Liver (tissue), 9 donors: ENCODE data around the gene MAP1S. TPM values are rescaled to one million over a fixed set of nuclear protein-coding genes. Genes with fewer than 3 reads are reported as not detected.

Experiments
- DNase-seq: peaks from one replicate; pipeline ENCODE4 v3.0.0-alpha.2; 2017; ENCODE audit warnings: low spot score
- H3K27ac ChIP-seq, 2 donors: one replicate each; pipeline ENCODE4 v1.7.0; 2013; ENCODE audit warnings: inconsistent platforms in 2 of 2, low read length in 2 of 2, control low read depth in 1 of 2, low read depth in 1 of 2, mild to moderate bottlenecking in 1 of 2
- H3K27me3 ChIP-seq, 4 donors: one replicate each; pipeline versions ENCODE4 v1.6.1 to v1.7.0; 2013; ENCODE audit warnings: low read length in 3 of 4, inconsistent platforms in 1 of 4, mild to moderate bottlenecking in 1 of 4, moderate library complexity in 1 of 4; ENCODE audit not compliant: control insufficient read depth in 4 of 4, insufficient read depth in 4 of 4
- H3K36me3 ChIP-seq, 4 donors: one replicate each; pipeline versions ENCODE4 v1.6.1 to v1.7.0; 2013; ENCODE audit warnings: low read length in 3 of 4, mild to moderate bottlenecking in 3 of 4, low read depth in 1 of 4, moderate library complexity in 1 of 4; ENCODE audit not compliant: control insufficient read depth in 4 of 4, insufficient read depth in 3 of 4
- H3K4me1 ChIP-seq, 4 donors: one replicate each; pipeline versions ENCODE4 v1.6.1 to v1.7.0; 2013; ENCODE audit warnings: low read length in 3 of 4, mild to moderate bottlenecking in 3 of 4, moderate library complexity in 1 of 4; ENCODE audit not compliant: control insufficient read depth in 4 of 4, insufficient read depth in 4 of 4
- H3K4me3 ChIP-seq, 3 donors: one replicate each; pipeline versions ENCODE4 v1.6.1 to v1.7.0; 2013; ENCODE audit warnings: low read length in 3 of 3, control low read depth in 1 of 3, low read depth in 1 of 3, mild to moderate bottlenecking in 1 of 3
- H3K9ac ChIP-seq, 2 donors: one replicate each; pipeline ENCODE4 v1.7.0; 2013; ENCODE audit warnings: low read length in 2 of 2, mild to moderate bottlenecking in 2 of 2, moderate library complexity in 2 of 2, control low read depth in 1 of 2, low read depth in 1 of 2
- H3K9me3 ChIP-seq, 4 donors: one replicate each; pipeline versions ENCODE4 v1.6.1 to v1.7.0; 2013; ENCODE audit warnings: low read length in 3 of 4; ENCODE audit not compliant: control insufficient read depth in 4 of 4
- CTCF ChIP-seq: fragments of 150-350 bp; IDR thresholded peaks from 2 replicates; pipeline ENCODE4 v1.5.1; 2017; ENCODE audit warnings: improper control_type of control experiment, low read depth, low read length; ENCODE audit not compliant: missing input control
- EGR1 ChIP-seq, 2 donors: IDR thresholded peaks; 2 replicates each; pipeline ENCODE4 v1.6.1; 2016 to 2018; ENCODE audit warnings: antibody characterized with exemption in 2 of 2, low read depth in 2 of 2
- FOXA1 ChIP-seq: IDR thresholded peaks from 2 replicates; pipeline ENCODE4 v1.6.1; 2016; ENCODE audit warnings: antibody characterized with exemption
- FOXA2 ChIP-seq: IDR thresholded peaks from 2 replicates; pipeline ENCODE4 v1.6.1; 2016; ENCODE audit warnings: antibody characterized with exemption
- GABPA ChIP-seq, 2 donors: IDR thresholded peaks in 1 of 2; conservative IDR thresholded peaks in 1 of 2; 2 replicates each; pipeline ENCODE4 v1.6.1; 2016; ENCODE audit warnings: antibody characterized with exemption in 2 of 2, mild to moderate bottlenecking in 1 of 2, moderate library complexity in 1 of 2
- HNF4A ChIP-seq, 2 donors: conservative IDR thresholded peaks; 2 replicates each; pipeline ENCODE4 v1.6.1; 2016; ENCODE audit warnings: antibody characterized with exemption in 2 of 2, mild to moderate bottlenecking in 2 of 2
- MAX ChIP-seq: IDR thresholded peaks from 2 replicates; pipeline ENCODE4 v1.6.1; 2016; ENCODE audit warnings: antibody characterized with exemption
- NR2F2 ChIP-seq: IDR thresholded peaks from 2 replicates; pipeline ENCODE4 v1.6.1; 2016; ENCODE audit warnings: antibody characterized with exemption
- RAD21 ChIP-seq, 2 donors: IDR thresholded peaks; 2 replicates each; pipeline ENCODE4 v1.6.1; 2016; ENCODE audit warnings: antibody characterized with exemption in 2 of 2, mild to moderate bottlenecking in 2 of 2
- REST ChIP-seq: IDR thresholded peaks from 2 replicates; pipeline ENCODE4 v1.6.1; 2016; ENCODE audit warnings: antibody characterized with exemption, mild to moderate bottlenecking
- SP1 ChIP-seq: IDR thresholded peaks from 2 replicates; pipeline ENCODE4 v1.6.1; 2018; ENCODE audit warnings: antibody characterized with exemption, mild to moderate bottlenecking
- YY1 ChIP-seq: IDR thresholded peaks from 2 replicates; pipeline ENCODE4 v1.6.1; 2016; ENCODE audit warnings: antibody characterized with exemption, mild to moderate bottlenecking
- ZBTB33 ChIP-seq: IDR thresholded peaks from 2 replicates; pipeline ENCODE4 v1.6.1; 2016; ENCODE audit warnings: antibody characterized with exemption
- WGBS: extraction: QIAGEN DNeasy Blood & Tissue Kit; methylation state at CpG from one replicate; pipeline ENCODE4 v1.1.7; 2013; 5-methylcytosine and 5-hydroxymethylcytosine counted together
- polyA plus RNA-seq, 2 donors: library from polyadenylated mRNA; stranded (reverse) in 1 of 2; unstranded in 1 of 2; fragments of 200-250 nt in 1 of 2; fragments of >200 nt in 1 of 2; fragmentation: Nextera tagmentation in 1 of 2; extraction: Ambion mirVana in 1 of 2; gene quantifications; one replicate each; pipeline versions ENCODE4 v1.2.1 to v1.2.3, GENCODE V29; 2013 to 2015
- total RNA-seq, 2 donors: library from RNA; depleted of rRNA; stranded (reverse); fragments of >200 nt; gene quantifications; one replicate each; pipeline ENCODE4 v1.2.3, GENCODE V29; 2014
- TF ChIP-seq, protein P1 (sequence below): IDR thresholded peaks from 2 replicates; pipeline ENCODE4 v1.6.1; 2016; ENCODE audit warnings: antibody characterized with exemption
- donor health status: healthy.
- donor health status: healthy.
- donor health status: healthy.
- donor health status: healthy.
- donor health status: healthy.

Gene MAP1S
- total and polyA plus RNA-seq, 4 donors = 8.2 to 20.3 (median 10.6) TPM

DNA sequence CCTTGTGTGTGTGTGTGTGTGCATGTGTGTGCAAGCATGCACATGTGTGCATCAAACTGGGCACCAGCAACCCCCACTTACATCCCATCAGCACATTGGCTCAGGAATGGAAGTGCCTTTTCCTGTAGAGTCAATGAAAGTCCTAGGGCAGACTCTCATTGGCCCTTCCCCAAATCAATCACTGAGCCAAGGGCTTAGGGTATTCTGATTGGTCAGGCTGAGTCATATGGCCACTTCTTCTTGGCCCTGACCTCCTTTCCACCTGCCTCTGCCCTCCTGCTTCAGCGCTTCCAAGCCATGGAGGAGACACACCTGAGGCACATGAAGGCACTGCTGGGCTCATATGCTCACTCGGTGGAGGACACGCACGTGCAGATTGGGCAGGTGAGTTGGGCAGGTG, 52.9 kb downstream of the MAP1S start (continued):
- TF ChIP-seq, protein P1, sequence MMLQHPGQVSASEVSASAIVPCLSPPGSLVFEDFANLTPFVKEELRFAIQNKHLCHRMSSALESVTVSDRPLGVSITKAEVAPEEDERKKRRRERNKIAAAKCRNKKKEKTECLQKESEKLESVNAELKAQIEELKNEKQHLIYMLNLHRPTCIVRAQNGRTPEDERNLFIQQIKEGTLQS = no peak
- TF ChIP-seq REST (no peak), HNF4A (conservative IDR thresholded peaks at IDR 0.05) (no peak)

DNA sequence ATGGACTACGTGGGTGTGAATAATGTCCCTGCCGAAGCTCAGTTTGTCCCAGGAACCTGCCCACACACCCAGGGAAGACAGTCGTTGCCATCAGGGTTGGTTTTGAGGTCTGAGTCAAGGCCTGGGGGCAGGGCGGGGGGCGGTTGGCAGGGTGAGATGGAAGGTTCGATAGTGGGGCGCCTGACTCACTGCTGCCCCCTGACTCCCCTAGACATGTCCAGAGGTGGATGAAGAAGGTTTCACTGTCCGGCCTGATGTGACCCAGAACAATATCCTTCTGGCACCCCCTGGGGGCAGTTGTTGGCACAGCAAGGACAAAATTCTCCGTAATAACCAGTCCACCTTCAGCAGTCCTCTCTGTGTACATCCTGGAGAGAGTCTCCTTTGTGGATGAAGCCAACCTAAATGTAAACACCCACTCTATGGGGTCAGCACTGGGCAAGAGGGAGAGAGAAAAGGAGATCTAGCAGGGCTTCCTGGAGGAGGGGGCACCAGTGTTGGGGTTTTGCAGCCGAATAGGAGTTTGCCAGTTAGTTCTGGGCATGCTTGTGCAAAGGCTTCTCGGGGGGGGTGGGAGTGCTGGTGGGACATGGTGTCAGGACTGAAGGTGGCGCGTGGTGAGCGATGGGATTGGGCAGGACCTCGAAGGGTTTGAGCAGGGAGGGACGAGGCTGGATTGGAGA, 56.1 kb downstream of the MAP1S start:
- H3K36me3 ChIP-seq = no peaks in the 10 kb centered on the region
- 59% methylated on average over 16 of the region's 16 CpGs for WGBS
- no peak overlapping the region for H3K9ac ChIP-seq
- no peak overlapping the region for H3K4me3 ChIP-seq
- no peaks in the 10 kb centered on the region for H3K9me3 ChIP-seq
- DNase-seq = peak; percentile 57
- peaks cover 0 to 4% (median 0%) of the 10 kb centered on the region in 4 donors for H3K4me1 ChIP-seq
- TF ChIP-seq GABPA (IDR thresholded peaks at IDR 0.05 in 1 of 2, conservative IDR thresholded peaks at IDR 0.05 in 1 of 2) (no peak), HNF4A (conservative IDR thresholded peaks at IDR 0.05) (no peak), MAX (no peak), EGR1 (IDR thresholded peaks at IDR 0.05; ENCODE audit: low read depth in 2 of 2) (no peak), NR2F2 (no peak), SP1 (no peak), REST (no peak), FOXA1 (no peak), ZBTB33 (no peak), YY1 (no peak), FOXA2 (no peak), CTCF (peak; percentile 39), RAD21 (IDR thresholded peaks at IDR 0.05) (peak; percentile 47 to 63)
- no peaks in the 10 kb centered on the region for H3K27me3 ChIP-seq
- H3K27ac ChIP-seq = no peak overlapping the region
